ENCODE data around the gene PDE4D. TPM values are rescaled to one million over a fixed set of nuclear protein-coding genes. Genes with fewer than 3 reads are reported as not detected.
"Not testable (repeated sequence)": the region's sequence is repeated elsewhere in the genome, so short reads cannot be mapped to it uniquely, and the experiment has no call there.

Gene PDE4D
- total RNA-seq, 1 donor from 2014 or later, result 41.0 TPM

DNA sequence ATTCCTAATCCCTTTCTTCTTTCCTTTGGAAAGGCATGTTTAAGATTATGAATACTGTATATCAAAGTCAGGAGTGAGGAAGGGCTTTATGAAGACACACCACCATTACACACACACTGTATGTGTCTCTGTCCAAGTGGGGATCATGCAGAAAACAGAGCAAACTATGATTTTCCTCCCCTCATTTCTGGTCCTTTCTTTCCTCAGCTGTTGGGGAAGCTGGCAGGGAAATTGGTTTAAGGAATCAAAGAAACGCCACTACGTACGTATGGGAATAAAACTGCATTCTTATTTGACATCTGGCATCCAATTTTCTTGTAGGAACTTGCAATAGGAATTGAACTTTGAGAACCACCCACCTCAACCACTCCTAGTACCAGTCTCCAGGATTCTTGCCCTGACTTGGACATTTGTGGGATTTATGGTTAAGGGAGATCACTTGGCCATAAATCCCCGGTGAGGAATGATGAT, 125.8 kb downstream of the PDE4D start:
- DNase-seq, result peak; percentile 42

DNA sequence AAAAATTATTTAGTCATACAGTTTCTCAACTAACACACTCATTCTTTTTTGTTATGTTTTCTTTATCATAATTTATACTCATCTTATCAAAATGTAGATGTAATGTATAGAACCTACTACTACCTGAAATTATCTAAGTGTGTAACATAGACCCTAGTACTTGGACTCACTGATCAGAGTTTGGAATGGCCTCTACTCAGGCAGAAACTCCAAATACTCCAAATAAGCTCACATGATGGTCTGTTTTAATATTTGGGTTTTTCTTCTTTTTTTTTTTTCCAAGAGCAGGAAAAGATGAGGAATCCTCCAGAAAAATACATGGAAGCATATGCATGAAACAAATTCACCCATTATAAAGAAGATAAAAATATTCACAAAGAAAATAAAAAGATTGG, 126.3 kb downstream of the PDE4D start:
- DNase-seq, result peak; percentile 31

DNA sequence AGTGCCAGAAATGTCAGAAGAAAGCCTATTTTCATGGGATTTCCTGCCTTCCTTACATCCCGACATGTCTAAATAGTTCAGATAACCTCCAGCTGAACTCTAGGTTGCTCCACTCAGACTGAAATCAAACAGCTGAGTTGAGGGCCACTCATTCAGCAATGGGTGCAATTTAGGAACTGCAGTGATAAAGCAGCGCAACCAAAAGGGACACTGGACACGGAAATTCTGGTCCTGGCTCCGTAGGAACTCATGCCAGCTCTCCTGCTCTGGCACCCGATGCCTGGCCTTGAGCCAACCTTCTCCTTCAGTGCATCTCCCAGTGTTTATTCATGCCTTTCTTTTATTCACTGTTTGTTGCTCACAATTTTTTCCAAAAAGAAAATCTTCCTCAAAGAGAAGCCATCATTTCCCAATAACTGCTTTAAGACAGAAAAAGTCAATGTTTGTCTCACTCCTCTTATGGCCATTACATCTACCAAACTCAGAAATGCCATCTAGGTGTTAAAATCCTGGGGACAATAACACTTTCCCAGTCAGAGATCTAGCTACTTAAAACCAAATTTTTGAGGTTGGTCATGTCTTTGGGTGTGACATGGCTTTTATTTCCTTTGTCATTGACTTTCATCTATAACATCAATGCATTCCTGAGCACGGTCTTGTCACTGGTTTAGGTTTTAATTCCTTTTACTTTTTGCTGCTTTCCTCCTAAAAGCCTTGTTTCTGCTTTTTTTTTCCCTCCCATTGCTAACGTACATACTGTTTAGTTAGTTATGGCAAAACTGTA, 126.9 kb downstream of the PDE4D start:
- peak; percentile 71 for DNase-seq

DNA sequence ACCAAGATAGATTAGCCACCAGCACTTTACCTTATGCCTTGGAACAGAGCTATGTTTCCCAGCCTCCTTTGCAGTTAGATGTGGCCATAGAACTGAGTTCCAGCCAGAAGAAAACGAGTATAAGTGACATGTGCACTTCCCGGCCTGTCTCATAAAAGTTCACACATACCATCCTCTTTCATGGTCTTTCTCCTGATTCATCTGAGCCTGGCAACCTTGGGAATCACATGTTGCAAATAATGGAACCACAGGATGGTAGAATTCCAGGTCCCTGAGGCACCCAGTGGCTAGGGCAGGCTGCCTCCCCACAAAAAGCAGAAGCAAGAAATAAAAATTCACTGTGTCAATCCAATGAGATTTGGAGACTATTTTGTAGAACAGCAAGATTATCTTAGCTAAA, 128.1 kb downstream of the PDE4D start:
- no peak for DNase-seq

DNA sequence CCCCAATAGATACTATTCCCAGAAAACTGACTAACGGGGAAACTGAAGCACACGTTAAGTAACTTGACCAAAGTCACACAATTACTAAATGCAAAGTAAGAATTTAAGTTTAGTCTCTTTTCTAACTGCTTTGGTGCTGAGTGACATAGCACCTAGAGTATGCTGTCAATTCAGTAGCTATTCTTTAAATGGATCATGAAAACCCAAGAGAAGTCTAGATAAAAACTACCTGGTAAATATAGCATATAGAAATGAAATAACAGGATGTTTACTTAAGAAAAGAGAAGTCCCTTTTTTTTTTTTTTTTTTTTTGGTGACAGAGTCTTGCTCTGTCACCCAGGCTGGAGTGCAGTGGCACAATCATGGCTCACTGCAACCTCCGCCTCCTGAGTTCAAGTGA, 129.2 kb downstream of the PDE4D start:
- no peak for DNase-seq

DNA sequence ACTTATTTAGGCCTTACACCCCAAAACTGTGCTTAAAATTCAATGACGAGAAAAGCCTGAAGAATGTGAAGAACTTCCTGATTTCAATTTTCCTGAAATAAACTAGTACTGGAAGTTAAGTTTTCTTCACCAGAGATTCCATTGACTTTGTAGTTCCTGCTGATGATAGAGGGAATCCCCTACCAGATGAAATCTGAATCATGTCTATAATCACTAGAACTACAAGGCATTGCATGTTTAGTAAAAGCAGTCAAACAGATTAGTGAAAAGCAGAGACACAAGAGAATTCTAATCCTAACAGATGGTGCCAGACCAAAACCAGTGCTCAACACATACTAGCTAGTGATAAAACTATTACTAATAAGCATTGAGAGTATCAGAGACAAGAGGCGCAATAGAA, 130.0 kb downstream of the PDE4D start:
- DNase-seq, result peak; percentile 50

DNA sequence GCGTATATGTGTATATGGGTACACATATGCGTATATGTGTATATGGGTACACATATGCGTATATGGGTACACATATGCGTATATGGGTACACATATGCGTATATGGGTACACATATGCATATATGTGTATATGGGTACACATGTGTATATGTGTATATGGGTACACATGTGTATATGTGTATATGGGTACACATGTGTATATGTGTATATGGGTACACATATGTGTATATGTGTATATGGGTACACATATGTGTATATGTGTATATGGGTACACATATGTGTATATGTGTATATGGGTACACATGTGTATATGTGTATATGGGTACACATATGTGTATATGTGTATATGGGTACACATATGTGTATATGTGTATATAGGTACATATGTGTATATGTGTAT, 131.3 kb downstream of the PDE4D start:
- DNase-seq, result not testable (repeated sequence)

DNA sequence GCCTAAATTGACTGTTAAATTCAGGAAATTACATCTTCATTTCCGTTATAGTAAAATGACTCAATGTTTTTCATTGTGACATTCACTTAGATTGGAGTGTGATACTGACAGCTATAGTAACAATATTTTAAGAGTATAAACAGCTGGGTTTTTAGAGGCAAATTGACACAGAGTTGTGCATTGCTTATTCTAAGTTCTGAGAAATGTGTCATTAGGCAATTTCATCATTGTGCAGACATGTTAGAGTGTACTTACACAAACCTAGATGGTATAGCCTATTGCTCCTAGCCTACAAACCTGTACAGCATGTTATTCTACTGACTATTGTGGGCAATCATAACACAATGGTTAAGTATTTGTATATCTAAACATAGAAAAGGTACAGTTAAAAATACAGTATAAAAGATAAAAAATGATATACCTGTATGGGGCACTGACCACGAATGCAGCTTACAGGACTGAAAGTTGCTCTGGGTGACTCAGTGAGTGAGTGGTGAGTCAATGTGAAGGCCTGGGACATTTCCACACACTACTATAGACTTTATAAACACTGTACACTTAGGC, 132.7 kb downstream of the PDE4D start:
- peak; percentile 80 for DNase-seq

DNA sequence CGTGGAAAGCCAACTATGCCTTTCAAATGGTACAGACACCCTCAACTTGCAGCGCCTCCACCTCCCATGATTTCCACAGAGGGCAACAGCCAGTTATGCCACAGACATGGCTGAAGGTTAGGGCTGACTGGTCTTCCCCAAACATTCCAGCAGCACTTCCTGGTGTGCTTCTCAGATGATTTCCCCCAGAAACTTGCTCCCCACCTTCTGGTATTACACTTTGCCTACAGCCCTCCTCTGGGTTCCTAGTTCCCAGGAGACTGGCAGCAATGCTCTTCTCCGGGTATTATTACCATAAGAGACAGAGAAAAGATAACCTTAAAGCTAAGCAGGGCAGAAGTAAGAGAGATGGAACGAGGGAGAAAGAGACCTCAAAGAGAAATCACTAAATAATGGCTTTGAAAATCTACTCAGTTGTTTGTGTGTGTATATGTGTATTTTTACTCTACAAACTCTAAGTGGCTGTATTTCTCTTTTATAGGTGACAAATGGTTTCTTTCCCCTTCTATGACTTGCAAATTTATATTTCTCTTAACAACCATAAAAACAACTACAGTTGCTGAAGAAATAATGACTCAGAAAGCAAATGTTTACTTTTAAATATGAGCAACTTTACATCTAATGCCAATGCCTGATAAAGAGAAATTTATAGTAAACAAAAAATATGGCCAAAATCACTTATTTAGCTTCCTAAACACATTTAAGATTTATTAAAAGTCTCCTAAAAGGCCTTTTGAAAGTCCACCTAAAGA, 133.8 kb downstream of the PDE4D start:
- peak; percentile 46 for DNase-seq

DNA sequence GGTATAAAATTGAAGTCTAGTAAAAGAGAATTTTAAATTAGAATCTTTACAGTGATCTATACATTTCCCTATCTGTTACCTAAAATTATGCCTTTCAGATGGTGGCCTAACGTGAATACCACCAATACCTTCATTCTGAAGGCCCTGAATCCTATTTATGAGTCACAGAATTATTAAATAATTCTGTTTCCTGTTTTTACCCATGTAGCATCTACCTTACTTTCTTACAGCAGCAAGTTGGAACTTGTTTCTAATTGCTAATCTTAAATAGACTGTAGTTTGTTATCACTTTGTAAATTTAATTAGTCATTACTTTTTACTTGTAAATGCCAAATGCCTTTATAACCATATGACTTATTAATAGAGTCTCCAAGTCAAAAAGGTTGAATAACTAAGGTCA, 135.0 kb downstream of the PDE4D start:
- peak; percentile 41 for DNase-seq

DNA sequence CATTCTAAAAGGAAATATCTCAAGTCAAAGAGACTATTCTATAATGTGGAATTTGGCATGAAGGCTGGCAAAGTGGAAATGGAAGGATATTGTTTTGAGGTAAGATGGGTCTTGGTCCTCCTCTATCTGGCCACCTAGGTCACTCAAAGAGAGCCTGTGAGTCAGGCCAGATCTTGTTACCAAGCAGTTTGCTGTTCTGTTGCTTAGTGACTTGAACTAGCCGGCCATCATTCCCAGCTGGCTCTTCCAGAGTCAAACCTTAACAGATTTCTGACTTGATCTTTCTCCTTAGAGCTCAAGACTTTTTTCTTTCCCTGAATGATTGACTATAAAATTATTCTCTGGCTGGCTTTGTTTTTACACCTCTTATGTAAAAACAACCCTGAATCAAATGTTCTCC, 136.1 kb downstream of the PDE4D start:
- DNase-seq, result no peak

DNA sequence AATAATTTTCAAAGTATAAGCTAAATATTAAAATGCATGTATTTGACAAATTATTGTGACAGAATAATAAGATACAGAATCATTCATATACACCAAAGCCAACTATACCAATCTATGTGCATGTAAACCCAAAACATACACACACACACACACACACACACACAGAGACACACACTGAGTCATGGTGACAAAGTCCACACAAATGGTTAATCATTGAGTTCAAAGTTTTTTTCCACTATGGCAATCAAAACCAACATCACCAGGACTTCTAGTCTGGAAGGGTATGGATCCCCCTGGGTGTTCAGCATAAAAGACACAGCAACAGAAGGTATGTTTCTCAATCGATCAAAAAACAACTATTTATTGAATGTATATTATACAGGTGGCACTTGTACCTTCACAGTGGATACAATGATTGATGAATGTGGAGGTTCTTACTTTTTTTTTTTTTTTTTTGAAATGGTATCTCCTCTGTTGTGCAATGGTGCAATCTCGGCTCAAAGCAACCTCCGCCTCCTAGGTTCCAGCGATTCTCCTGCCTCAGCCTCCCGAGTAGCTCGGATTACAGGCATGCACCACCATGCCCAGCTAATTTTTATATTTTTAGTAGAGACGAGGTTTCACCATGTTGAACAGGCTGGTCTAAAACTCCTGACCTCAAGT, 137.0 kb downstream of the PDE4D start:
- no peak for DNase-seq

DNA sequence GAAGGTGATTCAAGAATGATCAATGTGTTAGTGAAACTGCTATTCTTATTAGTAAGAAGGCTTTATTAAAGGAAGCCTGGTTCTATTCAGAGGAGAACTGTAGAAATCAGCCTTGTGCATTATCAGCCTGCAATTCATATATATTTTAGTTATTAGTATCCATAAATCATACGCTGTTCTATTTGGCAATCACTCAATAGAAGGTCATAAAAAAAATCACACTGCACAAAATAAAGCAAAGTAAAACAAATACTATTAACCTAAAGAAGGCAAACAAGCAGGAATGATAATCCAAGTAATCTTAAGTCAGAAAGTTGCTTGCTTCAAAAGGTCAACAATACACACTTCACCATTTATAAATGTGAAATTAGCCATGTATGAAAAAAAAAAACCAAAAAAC, 138.1 kb downstream of the PDE4D start:
- no peak for DNase-seq

DNA sequence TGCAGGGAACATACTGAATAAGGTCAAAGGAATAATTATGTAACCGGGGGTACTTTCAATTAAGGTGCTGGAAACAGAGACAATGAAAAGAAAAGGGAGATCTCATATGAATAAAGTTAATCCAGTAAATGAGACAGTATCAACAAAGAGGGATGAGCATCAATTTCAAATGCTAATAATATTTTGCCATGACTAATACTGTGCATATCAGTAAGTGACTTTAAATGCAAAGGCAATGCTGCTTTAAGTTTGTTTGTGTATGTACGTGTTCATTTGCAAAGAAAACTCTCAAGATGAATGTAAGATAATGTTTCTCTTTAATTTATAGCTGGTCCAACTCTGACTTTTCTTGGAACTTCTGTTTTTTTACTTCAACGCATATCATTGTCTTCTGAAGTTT, 139.9 kb downstream of the PDE4D start:
- DNase-seq, result no peak

DNA sequence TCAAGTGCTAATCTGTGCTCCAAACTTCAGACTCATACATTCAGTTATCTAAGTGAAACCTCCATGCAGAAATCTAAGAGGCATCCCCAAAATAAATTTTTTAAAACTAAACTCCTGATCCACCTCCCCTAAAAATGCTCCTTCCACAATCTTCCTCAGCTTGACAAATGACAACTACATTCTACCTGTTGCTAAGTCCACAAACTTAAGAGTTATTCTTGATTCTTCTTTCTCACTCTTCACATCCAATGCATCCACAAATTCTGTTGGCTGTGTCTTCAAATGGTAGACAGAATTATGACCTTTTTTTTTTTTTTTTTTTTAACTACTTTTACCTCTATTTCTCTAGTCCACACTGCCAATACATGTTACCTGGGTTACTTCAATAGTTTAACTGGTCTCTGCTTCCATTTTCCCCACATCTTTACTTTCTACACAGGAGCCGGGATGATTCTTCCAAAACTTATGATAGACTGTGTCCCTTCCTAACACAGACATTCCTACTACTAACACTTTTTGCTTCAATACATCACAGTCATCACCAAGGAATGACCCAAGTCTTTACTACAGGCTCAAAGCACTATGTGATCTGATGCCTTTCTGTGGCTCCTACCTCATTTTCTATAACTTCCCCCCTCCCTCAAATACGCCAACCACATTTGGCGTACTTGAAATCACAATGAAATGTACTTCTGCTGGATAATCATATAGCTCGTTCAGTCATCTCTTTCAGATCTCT, 143.6 kb downstream of the PDE4D start:
- no peak for DNase-seq

DNA sequence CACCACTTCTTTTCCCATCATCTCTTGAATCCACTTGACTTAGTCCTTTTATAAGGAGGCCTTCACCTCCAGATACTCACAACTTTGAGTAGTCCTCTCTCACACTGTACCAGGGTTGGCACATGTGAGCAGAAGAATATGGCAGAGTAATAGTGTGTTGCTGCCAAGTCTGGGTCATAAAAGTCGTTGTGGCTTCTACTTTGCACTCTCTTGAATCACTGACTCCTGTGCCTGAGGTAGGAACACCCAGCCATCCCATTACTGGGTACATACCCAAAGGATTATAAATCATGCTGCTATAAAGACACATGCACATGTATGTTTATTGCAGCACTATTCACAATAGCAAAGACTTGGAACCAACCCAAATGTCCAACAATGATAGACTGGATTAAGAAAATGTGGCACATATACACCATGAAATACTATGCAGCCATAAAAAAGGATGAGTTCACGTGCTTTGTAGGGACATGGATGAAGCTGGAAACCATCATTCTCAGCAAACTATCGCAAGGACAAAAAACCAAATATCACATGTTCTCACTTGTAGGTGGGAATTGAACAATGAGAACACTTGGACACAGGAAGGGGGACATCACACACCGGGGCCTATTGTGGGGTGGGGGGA, 145.4 kb downstream of the PDE4D start:
- DNase-seq, result not testable (repeated sequence)

DNA sequence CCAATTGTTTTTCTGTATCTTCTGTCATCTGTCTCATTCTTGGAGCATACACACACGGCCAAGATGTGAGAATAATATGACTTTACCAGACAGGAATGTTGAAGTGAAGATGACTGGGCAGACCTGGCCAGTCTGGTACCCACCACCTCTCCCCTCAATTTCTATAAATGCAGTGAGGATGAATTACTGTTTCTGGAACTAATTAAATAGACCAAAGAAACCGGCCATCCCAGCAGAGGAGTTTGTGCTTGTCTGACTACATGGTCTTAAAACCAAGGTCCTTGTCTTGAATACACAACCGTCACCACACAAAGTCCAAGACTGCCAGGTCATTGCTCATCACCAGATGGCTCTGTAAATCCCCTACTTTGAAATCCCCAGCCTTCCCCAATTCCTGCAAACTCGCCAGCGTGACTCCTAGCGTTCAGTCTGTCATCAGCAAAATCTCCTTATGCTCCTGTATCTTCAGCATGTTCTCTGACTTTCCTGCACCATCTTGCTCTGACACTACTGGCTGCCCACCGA, 147.2 kb downstream of the PDE4D start:
- DNase-seq, result peak; percentile 52

DNA sequence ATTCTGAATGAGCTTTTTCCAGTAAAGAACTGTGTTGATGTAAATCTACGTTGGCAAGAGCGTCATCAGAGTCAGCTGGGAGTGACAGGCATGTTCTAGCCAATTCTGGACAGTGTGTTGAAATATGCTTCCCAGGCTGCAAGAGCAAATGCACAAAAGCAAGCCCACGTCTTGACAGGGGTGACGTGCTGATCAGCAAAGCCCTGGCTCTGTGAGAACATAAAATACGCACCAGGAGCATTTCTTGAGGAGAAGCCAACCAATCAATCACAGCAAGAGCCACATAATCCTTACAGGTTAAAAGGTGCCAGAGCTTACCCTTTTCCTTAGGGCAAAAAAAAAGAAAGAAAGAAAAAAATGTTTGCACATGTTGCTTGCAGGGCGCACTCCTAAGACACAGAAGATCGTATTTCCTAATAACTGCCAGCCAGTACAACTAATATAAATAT, 148.1 kb downstream of the PDE4D start:
- DNase-seq, result peak; percentile 75

DNA sequence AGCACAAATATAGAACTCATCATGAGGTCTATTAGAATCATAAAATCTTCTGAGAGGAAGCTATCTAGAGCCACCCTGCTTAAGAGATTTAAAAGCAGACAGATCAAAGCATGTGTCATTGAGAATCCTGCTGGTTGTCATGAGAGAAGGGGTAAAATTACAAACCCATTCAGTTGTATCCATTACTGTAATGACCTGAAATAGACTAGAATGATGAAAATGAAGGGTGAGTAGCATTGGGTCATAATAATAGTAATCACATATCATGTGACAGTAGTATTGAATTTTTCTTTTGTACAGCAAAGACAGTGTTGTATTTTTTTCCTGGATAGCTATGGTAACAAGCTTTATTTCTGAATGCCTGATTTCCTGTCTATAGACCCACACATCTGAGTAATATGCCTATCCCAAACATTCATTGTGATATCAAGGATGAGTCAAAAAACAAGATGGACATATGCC, 149.0 kb downstream of the PDE4D start:
- peak; percentile 93 for DNase-seq

DNA sequence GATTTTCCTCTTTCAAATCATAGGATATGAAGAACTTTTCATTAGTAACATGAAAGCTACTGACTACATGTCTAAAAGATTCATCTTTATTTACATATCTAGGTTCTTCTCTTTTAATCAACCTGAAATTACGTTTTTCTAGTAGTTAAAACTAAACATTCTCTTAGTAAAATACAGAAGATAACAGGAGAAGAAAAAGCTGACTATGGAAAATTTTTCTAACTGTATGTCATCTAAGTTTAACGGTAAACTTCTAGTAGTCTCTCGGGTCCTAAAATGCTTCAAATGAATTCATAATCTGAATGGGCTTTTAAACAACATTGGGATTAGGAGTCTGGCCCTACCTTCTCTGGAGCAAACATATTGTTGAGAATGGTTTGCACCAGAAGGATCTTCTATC, 151.9 kb downstream of the PDE4D start:
- DNase-seq, result no peak

DNA sequence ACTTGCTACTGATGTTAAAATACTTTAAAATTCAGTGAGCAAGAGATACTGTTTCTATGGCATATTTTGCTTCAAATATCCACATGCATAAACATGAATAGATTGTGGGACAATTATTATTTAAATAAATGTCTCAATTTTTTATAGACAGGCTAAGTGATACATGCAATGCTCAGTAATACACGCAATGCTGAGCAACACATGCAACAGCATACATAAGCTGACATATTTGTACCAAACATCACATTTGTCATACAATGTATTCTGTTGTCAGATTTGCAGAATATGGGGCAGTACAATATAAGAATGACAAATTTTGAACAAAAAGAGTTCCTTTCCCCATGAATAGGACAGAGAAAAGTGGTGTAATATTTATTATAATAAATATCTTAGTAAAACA, 155.5 kb downstream of the PDE4D start:
- no peak for DNase-seq

DNA sequence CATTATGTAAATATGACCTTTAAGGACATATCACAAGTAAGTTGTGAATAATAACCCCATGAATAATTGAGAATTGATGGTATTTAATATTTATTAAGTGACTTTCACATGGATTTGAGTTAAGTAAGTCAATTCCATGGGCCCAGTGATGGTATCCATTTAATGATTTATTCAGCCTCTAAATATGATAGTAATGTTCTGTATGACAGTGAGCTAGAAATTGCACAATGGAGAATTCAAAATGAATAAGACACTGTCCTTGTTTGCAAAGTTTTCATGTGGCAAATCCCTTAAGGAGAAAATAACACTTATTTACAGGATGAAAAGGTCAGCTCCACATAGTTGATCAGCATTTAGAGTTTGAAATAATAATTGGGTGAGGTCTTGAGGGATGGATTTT, 160.7 kb downstream of the PDE4D start:
- DNase-seq, result no peak

All from dermis blood vessel endothelial cell (primary cell).